Right cardiac atrium (tissue), 5 donors: ENCODE measurements around the gene CST6. TPM values are rescaled to one million over a fixed set of nuclear protein-coding genes. Genes with fewer than 3 reads are reported as not detected.
A peak's percentile ranks its signal among the peaks of the same experiment; 100 is the strongest.

ENCODE experiments used
- ATAC-seq, 2 donors: fragments of 200-7000 bp; cut with Tn5 transposase; one replicate each; pipeline versions ENCODE4 v1.8.0 to v1.9.1; 2020; ENCODE audit warnings: moderate library complexity in 2 of 2, mild to moderate bottlenecking in 1 of 2
- DNase-seq, 3 donors: peaks; one replicate each; pipeline ENCODE4 v3.0.0-alpha.2; 2020
- H3K27ac ChIP-seq: one replicate; pipeline ENCODE4 v1.5.1; 2013; ENCODE audit warnings: mild to moderate bottlenecking, low read length, control low read depth, moderate library complexity
- H3K27me3 ChIP-seq: one replicate; pipeline ENCODE4 v1.6.1; 2013; ENCODE audit not compliant: control insufficient read depth, insufficient read depth
- H3K4me1 ChIP-seq: one replicate; pipeline ENCODE4 v1.6.1; 2013; ENCODE audit warnings: low read length; ENCODE audit not compliant: control insufficient read depth, insufficient read depth
- H3K4me3 ChIP-seq: one replicate; pipeline ENCODE4 v1.5.1; 2013; ENCODE audit warnings: low read length, control low read depth
- H3K9me3 ChIP-seq: one replicate; pipeline ENCODE4 v1.6.1; 2013; ENCODE audit warnings: low read length; ENCODE audit not compliant: control insufficient read depth
- WGBS: extraction: QIAGEN DNeasy Blood & Tissue Kit; methylation state at CpG from one replicate; pipeline ENCODE4 v1.1.7; 2013; 5-methylcytosine and 5-hydroxymethylcytosine counted together
- intact Hi-C, 4 donors: fragments of 100-400 bp; cut with DNase I; formaldehyde crosslinking; loops; one replicate each; pipeline versions ENCODE4 v1.11.0 to v1.14.0; 2022 to 2023
- polyA plus RNA-seq: library from polyadenylated mRNA; stranded (reverse); fragments of 200-250 nt; gene quantifications from one replicate; pipeline ENCODE4 v1.2.3, GENCODE V29; 2013
- total RNA-seq, 4 donors: library from RNA; stranded (reverse); fragmentation: NEBNext Ultra II Directional; extraction: Animal tissue kit (Norgen Biotek cat#: 25700); gene quantifications; one replicate each; pipeline ENCODE4 v1.2.1, GENCODE V29; 2021
- donor health status: healthy with polysubstance abuse.
- donor health status: DM: no; HTN: yes; CAD: no.
- donor health status: DM: no; HTN: no; CAD: no.
- donor health status: DM: no; HTN: yes; CAD: no; lungs with severe emphysema.
- donor health status: DM: yes; HTN: yes; CAD: no.

Gene CST6
- total and polyA plus RNA-seq, 5 donors, result 1.2 to 3.6 (median 2.1) TPM

DNA sequence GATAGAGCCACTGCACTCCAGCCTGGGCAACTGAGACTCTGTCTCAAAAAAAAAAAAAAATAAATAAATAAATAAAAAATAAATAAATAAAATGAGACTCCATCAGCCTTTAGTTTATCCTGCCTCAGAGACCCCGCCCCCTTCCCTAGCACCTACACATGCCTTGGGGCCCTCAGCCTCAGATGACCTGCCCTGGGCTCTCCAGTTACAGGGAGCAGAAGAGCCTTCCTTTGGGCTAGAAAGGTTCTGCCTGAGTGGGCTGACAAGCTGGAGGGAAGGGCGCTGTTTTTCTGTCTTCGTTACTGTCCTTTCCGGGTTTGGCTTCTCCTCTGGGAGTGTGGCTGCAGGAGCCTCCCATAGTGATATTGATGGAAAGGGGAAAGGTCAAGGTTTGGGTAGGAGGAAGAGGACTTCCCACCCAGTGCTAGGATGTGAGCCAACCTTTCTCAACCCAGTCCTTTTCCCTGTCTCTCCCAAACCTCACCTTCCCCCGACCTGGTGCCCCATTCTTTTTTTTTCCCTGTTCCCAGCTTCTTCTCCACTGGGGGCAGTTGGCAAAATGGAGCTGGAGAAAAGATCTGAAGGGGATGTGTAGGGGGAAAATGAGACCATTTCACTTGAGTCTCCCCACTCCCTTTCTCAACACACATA is 38.9 kb downstream of the CST6 start:
- intact Hi-C loops, result no loop called here
- H3K27me3 ChIP-seq, result no peaks in the 10 kb centered on the region
- H3K4me1 ChIP-seq, result peaks cover 7% of the 10 kb centered on the region
- no peak overlapping the region for H3K4me3 ChIP-seq
- peak overlapping the region; percentile 60 for H3K27ac ChIP-seq
- 73% methylated on average over 5 of the region's 5 CpGs for WGBS
- ATAC-seq, result no peak
- H3K9me3 ChIP-seq, result no peaks in the 10 kb centered on the region
- no peak for DNase-seq

DNA sequence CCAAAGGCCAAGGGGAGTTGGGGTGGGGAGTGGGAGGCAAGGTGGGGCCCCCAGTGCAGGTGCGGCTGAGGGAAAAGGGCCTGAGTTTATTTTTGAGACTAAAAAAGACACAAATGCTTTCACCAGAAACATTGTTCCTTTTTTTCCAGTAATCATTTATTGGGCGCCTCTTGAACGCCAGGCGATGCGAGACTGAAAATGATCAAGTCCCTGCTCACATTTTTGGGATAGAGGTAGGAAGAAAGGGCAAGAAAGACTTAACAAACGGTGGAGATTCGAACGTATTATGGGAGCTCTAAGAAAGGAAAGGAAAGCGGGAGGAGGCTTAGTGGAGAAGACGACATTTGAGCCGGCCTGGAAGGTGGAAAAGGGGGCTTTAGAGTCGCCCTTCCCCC is 39.6 kb downstream of the CST6 start:
- intact Hi-C loops, result no loop called here
- ATAC-seq (no peak), DNase-seq (no peak)
- H3K4me1 ChIP-seq, result peaks cover 7% of the 10 kb centered on the region
- peak overlapping the region; percentile 63 for H3K4me3 ChIP-seq
- no peaks in the 10 kb centered on the region for H3K27me3 ChIP-seq
- no peaks in the 10 kb centered on the region for H3K9me3 ChIP-seq
- WGBS, result 25% methylated on average over 12 of the region's 12 CpGs
- H3K27ac ChIP-seq, result peak overlapping the region; percentile 82

DNA sequence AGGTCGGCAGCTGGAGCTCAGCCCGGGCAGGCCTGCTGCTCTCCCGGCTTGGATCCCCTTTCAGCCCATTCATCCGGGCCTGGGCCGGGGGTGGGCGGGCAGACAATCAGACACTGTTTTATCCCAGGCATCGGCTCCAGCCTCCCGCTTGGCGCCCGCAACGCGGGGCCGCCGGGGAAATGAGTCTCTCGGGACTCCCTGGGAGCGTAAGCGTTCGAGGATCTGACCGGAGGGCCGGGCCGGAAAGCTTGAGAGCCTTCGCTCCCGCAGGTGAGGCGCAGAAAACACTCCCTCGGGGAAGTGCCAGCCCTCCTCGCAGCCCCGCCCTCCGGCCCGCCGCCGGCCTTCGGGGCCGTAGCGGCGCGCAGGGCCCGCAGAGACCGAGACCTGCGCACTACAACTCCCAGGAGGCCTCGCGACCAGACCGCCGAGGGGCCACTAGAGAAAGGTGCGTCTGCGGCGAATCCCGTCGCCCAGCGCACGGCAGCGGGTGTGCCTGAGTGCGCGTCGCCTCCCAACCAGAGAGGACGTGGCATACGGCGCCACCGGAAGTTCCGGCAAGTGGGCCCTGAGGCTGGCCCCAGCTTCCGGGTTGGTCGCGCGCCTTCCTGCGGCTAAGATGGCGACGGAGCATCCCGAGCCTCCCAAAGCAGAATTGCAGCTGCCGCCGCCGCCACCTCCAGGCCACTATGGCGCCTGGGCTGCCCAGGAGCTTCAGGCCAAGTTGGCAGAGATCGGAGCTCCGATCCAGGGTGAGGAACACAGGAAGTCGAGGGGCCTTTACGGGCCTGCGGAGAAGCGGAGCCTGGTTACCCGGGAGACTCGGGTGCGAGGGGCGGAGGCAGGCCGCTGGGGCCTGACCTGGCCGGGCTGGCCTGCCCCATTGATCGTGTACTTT is 40.2 kb downstream of the CST6 start, which contains the start of gene SF3B2:
TSS of gene SF3B2 (plus strand) at position 599 of the 898 bp plus-strand sequence. CDS start at position 620, 21 bp downstream.
- DNase-seq (peak; percentile 99), ATAC-seq (peak; percentile 96 to 98)
- Histone ChIP-seq H3K9me3 (no peaks in the 10 kb centered on the region), H3K27ac (peak within 1 kb of the TSS; percentile 82), H3K4me1 (peaks cover 7% of the 10 kb centered on the region), H3K27me3 (no peaks in the 10 kb centered on the region), H3K4me3 (peak within 1 kb of the TSS; percentile 72)
- under 1% methylated on average over 84 of the region's 84 CpGs for WGBS
- intact Hi-C loops, result no loop called here

DNA sequence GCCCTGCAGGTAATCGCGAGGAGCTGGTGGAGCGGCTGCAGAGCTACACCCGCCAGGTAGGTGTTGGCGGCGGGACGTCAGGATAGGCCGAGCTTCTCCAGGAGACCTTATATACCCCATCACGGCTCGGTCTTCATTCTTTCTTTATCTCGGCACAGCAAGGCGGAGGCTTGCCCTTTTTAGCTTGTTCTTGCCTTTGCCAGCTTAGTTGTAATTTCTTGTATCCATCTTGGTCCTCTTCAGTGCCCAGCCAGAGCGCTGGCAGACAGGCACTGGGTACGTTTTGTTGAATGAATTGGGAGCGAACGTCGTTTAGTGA is 40.8 kb downstream of the CST6 start:
- ATAC-seq (no peak), DNase-seq (no peak)
- 1% methylated on average over 17 of the region's 17 CpGs for WGBS
- H3K9me3 ChIP-seq, result no peaks in the 10 kb centered on the region
- peaks cover 7% of the 10 kb centered on the region for H3K4me1 ChIP-seq
- no peaks in the 10 kb centered on the region for H3K27me3 ChIP-seq
- peak overlapping the region; percentile 23 for H3K27ac ChIP-seq
- intact Hi-C loops, result no loop called here
- peak overlapping the region; percentile 72 for H3K4me3 ChIP-seq

DNA sequence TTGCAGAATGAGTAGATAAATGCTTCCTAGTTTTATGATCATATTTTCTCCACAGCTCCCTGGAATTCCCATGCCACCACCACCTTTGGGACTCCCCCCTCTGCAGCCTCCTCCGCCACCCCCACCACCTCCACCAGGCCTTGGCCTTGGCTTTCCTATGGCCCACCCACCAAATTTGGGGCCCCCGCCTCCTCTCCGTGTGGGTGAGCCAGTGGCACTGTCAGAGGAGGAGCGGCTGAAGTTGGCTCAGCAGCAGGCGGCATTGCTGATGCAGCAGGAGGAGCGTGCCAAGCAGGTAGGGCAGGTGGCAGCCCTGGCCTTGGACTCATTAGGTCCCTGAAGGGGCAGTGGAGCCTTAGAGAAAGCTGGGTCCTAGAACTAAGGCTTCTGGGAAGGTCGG is 43.2 kb downstream of the CST6 start:
- ATAC-seq, result no peak
- intact Hi-C loops, result no loop called here
- no peak for DNase-seq
- H3K4me1 ChIP-seq, result peaks cover 7% of the 10 kb centered on the region
- 94% methylated on average over 7 of the region's 7 CpGs for WGBS
- H3K27me3 ChIP-seq, result no peaks in the 10 kb centered on the region
- no peaks in the 10 kb centered on the region for H3K9me3 ChIP-seq
- H3K27ac ChIP-seq, result no peak overlapping the region
- H3K4me3 ChIP-seq, result no peak overlapping the region

DNA sequence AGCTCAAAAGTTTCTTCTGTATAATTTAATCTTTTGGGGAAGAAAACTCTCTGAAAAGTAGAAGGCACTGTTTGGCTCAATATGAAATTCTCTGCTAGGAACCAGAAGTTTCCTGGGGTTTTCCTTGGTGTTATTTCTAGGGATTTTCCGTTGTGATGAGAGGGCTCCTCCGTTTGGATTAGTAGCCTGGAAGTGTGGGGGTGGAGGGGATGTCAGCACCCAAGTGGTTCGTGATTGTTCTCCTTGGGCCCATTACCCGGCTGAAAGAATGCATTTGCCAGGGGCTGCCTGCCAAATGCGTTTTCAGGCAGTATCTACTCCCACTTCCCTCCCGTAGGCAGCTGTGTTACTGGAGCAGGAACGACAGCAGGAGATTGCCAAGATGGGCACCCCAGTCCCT is 44.7 kb downstream of the CST6 start:
- intact Hi-C loops, result no loop called here
- H3K4me3 ChIP-seq, result no peak overlapping the region
- no peaks in the 10 kb centered on the region for H3K27me3 ChIP-seq
- ATAC-seq, result no peak
- no peaks in the 10 kb centered on the region for H3K9me3 ChIP-seq
- no peak for DNase-seq
- WGBS, result 33% methylated on average over 7 of the region's 7 CpGs
- peaks cover 4% of the 10 kb centered on the region for H3K4me1 ChIP-seq
- no peak overlapping the region for H3K27ac ChIP-seq

DNA sequence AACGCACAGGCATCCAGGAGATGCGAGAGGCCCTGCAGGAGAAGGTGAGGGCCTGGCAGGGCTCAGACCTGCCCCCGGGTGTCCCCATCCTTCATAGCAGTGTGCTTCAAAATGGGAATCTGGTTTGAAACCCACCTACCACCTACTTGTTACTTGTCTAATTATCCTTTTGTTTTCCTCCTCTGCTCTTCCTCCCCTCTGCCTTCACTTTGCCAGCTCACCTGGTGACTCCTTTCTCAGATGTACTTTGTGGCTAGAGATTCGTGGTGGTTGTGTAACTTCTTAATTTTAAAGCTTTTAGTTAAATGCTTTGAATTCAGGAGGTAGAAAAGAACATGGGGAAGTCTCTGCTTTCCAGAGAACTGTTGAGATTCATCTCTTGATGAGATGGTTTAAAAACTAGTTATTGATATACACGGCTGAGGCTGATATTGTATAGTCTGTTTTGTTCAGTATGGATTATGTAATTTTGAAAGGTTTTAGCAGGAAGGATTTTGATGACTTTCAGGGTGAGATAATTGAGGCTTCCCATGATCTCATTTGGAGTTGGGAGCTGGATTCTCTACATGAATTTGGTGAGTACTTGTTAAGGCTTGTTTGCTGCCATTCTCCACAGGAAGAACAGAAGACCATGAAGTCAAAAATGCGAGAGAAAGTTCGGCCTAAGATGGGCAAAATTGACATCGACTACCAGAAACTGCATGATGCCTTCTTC is 48.3 kb downstream of the CST6 start:
- 81% methylated on average over 8 of the region's 8 CpGs for WGBS

DNA sequence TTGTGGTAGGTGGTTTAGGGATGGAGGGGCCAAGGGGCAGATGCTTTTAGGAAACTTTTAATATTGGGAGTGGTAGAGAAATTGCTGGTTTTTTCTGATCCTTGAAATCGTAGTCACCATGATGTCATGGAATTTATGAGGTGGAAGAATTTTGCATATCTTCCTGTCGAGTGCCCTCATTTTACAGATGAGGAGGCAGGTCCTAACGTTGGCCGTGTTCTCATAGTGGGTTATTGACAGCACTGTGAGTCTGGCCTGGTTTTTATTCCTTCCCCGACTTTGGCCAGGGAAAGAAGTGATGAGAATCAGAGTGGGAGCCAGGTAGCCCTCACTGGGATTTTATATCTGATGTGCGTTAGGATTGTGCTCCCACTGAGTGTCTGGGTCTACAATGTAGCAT is 49.5 kb downstream of the CST6 start:
- DNase-seq, result no peak
- Histone ChIP-seq H3K4me3 (no peak overlapping the region), H3K27me3 (no peaks in the 10 kb centered on the region), H3K9me3 (no peaks in the 10 kb centered on the region), H3K27ac (no peak overlapping the region), H3K4me1 (no peaks in the 10 kb centered on the region)
- intact Hi-C loops, result no loop called here
- WGBS, result 77% methylated on average over 6 of the region's 6 CpGs
- ATAC-seq, result no peak

More for the DNA sequence above, 48.3 kb downstream of the CST6 start:
- intact Hi-C loops, result no loop called here
- Histone ChIP-seq H3K4me1 (no peaks in the 10 kb centered on the region), H3K27me3 (no peaks in the 10 kb centered on the region), H3K4me3 (no peak overlapping the region), H3K27ac (no peak overlapping the region), H3K9me3 (no peaks in the 10 kb centered on the region)
- no peak for DNase-seq
- ATAC-seq, result no peak

DNA sequence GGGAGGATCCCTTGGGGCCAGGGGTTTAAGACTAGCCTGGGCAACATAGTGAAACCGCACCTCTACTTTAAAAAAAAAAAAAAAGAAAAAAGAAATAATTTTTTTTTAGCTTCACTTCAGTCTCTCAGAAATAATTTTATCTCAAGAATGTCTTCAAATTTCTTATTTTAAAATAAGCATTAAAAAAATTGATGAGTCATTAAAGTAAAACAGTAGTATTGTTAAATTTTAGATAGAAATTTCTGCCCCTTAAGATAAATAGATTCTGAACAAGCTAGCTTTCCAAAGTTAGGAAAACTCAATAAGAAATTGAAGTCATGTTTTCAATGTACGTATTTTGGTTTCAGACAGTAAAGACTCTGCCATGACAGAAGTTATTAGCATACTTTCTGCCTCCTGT is 50.6 kb downstream of the CST6 start:
- no peak overlapping the region for H3K27ac ChIP-seq
- no peaks in the 10 kb centered on the region for H3K4me1 ChIP-seq
- 89% methylated on average over 2 of the region's 2 CpGs for WGBS
- DNase-seq, result no peak
- ATAC-seq, result no peak
- H3K4me3 ChIP-seq, result no peak overlapping the region
- intact Hi-C loops, result no loop called here
- H3K27me3 ChIP-seq, result no peaks in the 10 kb centered on the region
- H3K9me3 ChIP-seq, result no peaks in the 10 kb centered on the region
